ENCODE results near the gene RUBCN. TPM values are rescaled to one million over a fixed set of nuclear protein-coding genes. Genes with fewer than 3 reads are reported as not detected.

Gene RUBCN
- polyA plus RNA-seq, 1 of the 3 experiments (the other 2 are of a cell fraction) = 14.9 TPM

DNA sequence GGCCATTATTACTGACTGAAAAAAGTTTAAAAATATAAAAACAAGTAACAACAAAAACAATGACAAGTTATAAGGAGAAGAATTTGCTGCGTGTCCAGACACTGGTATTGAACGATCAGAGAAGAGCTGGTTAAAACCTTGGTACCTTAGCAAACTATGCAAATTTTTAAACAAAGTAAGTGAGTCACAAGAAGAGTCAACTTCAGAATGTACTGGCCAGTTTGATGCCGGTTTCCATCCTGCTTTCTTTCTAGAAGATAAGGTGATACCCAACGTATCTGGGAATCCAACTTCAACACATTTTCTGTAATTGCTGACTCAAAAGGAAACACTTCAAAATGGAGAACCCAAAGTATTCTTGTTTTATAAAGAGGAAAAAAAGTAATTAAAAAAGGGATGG is 49.8 kb downstream of the RUBCN start:
- H3K4me2 ChIP-seq = no peak overlapping the region
- no peaks in the 10 kb centered on the region for H3K9me3 ChIP-seq
- H3K27ac ChIP-seq (ENCODE audit: low read depth in 2 of 2, low read length in 1 of 2) = no peak overlapping the region
- no peak for TF ChIP-seq IRF3 (IDR thresholded peaks at IDR 0.05; ENCODE audit: low read depth, low read length)
- TF ChIP-seq RFX5 (IDR thresholded peaks at IDR 0.05; ENCODE audit: low read length) = no peak
- no peak for TF ChIP-seq RAD21 (IDR thresholded peaks at IDR 0.05; ENCODE audit: low read length)
- TF ChIP-seq, protein P1, sequence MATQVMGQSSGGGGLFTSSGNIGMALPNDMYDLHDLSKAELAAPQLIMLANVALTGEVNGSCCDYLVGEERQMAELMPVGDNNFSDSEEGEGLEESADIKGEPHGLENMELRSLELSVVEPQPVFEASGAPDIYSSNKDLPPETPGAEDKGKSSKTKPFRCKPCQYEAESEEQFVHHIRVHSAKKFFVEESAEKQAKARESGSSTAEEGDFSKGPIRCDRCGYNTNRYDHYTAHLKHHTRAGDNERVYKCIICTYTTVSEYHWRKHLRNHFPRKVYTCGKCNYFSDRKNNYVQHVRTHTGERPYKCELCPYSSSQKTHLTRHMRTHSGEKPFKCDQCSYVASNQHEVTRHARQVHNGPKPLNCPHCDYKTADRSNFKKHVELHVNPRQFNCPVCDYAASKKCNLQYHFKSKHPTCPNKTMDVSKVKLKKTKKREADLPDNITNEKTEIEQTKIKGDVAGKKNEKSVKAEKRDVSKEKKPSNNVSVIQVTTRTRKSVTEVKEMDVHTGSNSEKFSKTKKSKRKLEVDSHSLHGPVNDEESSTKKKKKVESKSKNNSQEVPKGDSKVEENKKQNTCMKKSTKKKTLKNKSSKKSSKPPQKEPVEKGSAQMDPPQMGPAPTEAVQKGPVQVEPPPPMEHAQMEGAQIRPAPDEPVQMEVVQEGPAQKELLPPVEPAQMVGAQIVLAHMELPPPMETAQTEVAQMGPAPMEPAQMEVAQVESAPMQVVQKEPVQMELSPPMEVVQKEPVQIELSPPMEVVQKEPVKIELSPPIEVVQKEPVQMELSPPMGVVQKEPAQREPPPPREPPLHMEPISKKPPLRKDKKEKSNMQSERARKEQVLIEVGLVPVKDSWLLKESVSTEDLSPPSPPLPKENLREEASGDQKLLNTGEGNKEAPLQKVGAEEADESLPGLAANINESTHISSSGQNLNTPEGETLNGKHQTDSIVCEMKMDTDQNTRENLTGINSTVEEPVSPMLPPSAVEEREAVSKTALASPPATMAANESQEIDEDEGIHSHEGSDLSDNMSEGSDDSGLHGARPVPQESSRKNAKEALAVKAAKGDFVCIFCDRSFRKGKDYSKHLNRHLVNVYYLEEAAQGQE (IDR thresholded peaks at IDR 0.05; ENCODE audit: low read depth, low read length) = no peak
- no peak for TF ChIP-seq GATA2 (CRISPR knock-in tag; IDR thresholded peaks at IDR 0.05)
- TF ChIP-seq TAF1 (IDR thresholded peaks at IDR 0.05; ENCODE audit: borderline replicate concordance, low read depth, low read length) = no peak
- TF ChIP-seq FOXJ3 (CRISPR knock-in tag; IDR thresholded peaks at IDR 0.05) = no peak
- TF ChIP-seq EZH2phosphoT487 (IDR thresholded peaks at IDR 0.05; ENCODE audit: borderline replicate concordance, low read depth) = no peak
- no peak overlapping the region for H3K9ac ChIP-seq
- ChIA-PET POLR2A (interaction anchor here (0.6 kb wide), 1 partner anchor 406 kb away, joined by 3 read pairs; no protein-coding TSS in a partner anchor), CTCF (interaction anchor here (0.9 to 3.5 kb wide), 2 partner anchors 11 to 13 kb away, joined by 3 to 9 read pairs; no protein-coding TSS in a partner anchor)
- no peak for DNase-seq
- no peaks in the 10 kb centered on the region for H3K4me1 ChIP-seq (ENCODE audit: control insufficient read depth in 1 of 2, insufficient read depth in 2 of 2, low read depth in 1 of 2, low read length in 1 of 2)
- no peaks in the 10 kb centered on the region for H3F3A ChIP-seq (replicated peaks; ENCODE audit: insufficient read depth)
- WGBS (ENCODE audit: low lambda C conversion rate) = 92% methylated on average over 4 of the region's 4 CpGs
- no peaks in the 10 kb centered on the region for H3K79me2 ChIP-seq (ENCODE audit: insufficient read depth)
- H3K36me3 ChIP-seq (replicated peaks in 1 of 2; ENCODE audit: control insufficient read depth in 1 of 2, insufficient read depth in 2 of 2, low read length in 1 of 2) = peaks cover 16 to 54% of the 10 kb centered on the region in 2 experiments
- no peak overlapping the region for H3K4me3 ChIP-seq (ENCODE audit: low read depth in 2 of 2, low read length in 1 of 2)
- no peaks in the 10 kb centered on the region for H3K9me2 ChIP-seq
- H4K20me1 ChIP-seq (ENCODE audit: insufficient read depth) = no peaks in the 10 kb centered on the region
- H2AFZ ChIP-seq (ENCODE audit: low read depth) = no peak overlapping the region
- H3K27me3 ChIP-seq (ENCODE audit: insufficient read depth) = no peaks in the 10 kb centered on the region

- Histone ChIP-seq H3K4me1 (ENCODE audit: control insufficient read depth in 1 of 2, insufficient read depth in 2 of 2, low read depth in 1 of 2, low read length in 1 of 2) (no peaks in the 10 kb centered on the region), H3K9me3 (no peaks in the 10 kb centered on the region), H3K27ac (ENCODE audit: low read depth in 2 of 2, low read length in 1 of 2) (no peak overlapping the region), H3K9me2 (no peaks in the 10 kb centered on the region), H3K79me2 (ENCODE audit: insufficient read depth) (no peaks in the 10 kb centered on the region), H2AFZ (ENCODE audit: low read depth) (no peak overlapping the region), H3F3A (replicated peaks; ENCODE audit: insufficient read depth) (no peaks in the 10 kb centered on the region), H4K20me1 (ENCODE audit: insufficient read depth) (no peaks in the 10 kb centered on the region), H3K27me3 (ENCODE audit: insufficient read depth) (no peaks in the 10 kb centered on the region), H3K4me2 (no peak overlapping the region), H3K9ac (no peak overlapping the region), H3K36me3 (replicated peaks in 1 of 2; ENCODE audit: control insufficient read depth in 1 of 2, insufficient read depth in 2 of 2, low read length in 1 of 2) (peaks cover 11 to 52% of the 10 kb centered on the region in 2 experiments), H3K4me3 (ENCODE audit: low read depth in 2 of 2, low read length in 1 of 2) (no peak overlapping the region)
- ChIA-PET POLR2A (no interaction called here), CTCF (interaction anchor here (0.6 to 3.5 kb wide), 3 partner anchors 12 to 179 kb away, joined by 3 to 9 read pairs (median 5); no protein-coding TSS in a partner anchor)
- no peak for DNase-seq
- WGBS (ENCODE audit: low lambda C conversion rate) = 95% methylated on average over 3 of the region's 3 CpGs
- TF ChIP-seq SMC3 (IDR thresholded peaks at IDR 0.05; ENCODE audit: low read depth, low read length) (no peak), RXRA (IDR thresholded peaks at IDR 0.05; ENCODE audit: borderline replicate concordance, low read depth) (no peak), YY1 (IDR thresholded peaks at IDR 0.05; ENCODE audit: low read depth) (no peak), NRF1 (IDR thresholded peaks at IDR 0.05; ENCODE audit: low read depth, low read length) (no peak), GABPA (IDR thresholded peaks at IDR 0.05; ENCODE audit: low read depth) (no peak)
Measured at GRCh38 chr3:197685546-197685945, 51.2 kb downstream of the RUBCN start.

All from SK-N-SH (cell line).